ENCODE measurements around the gene ALG11.
"Not testable (repeated sequence)": the region's sequence is repeated elsewhere in the genome, so short reads cannot be mapped to it uniquely, and the experiment has no call there.

Gene ALG11

GRCh38 chr13:52011632-52012511 lies at the start of gene ALG11:
Gene ALG11 (plus strand): TSS chr13:52012398. CDS start chr13:52012419, 21 bp downstream.
- peak; percentile 99 to 100 for DNase-seq (ENCODE audit: low read depth in 1 of 2, low spot score in 1 of 2)

- DNase-seq (ENCODE audit: low read depth in 1 of 2, low spot score in 1 of 2) = no peak
These were observed 46.0 kb upstream of the ALG11 start for GRCh38 chr13:51966186-51966585.

GRCh38 chr13:51967482-51968446 lies 44.4 kb upstream of the ALG11 start:
- DNase-seq (ENCODE audit: low read depth in 1 of 2, low spot score in 1 of 2) = no peak

GRCh38 chr13:51970349-51970748 lies 41.8 kb upstream of the ALG11 start:
- no peak for DNase-seq (ENCODE audit: low read depth in 1 of 2, low spot score in 1 of 2)

DNA sequence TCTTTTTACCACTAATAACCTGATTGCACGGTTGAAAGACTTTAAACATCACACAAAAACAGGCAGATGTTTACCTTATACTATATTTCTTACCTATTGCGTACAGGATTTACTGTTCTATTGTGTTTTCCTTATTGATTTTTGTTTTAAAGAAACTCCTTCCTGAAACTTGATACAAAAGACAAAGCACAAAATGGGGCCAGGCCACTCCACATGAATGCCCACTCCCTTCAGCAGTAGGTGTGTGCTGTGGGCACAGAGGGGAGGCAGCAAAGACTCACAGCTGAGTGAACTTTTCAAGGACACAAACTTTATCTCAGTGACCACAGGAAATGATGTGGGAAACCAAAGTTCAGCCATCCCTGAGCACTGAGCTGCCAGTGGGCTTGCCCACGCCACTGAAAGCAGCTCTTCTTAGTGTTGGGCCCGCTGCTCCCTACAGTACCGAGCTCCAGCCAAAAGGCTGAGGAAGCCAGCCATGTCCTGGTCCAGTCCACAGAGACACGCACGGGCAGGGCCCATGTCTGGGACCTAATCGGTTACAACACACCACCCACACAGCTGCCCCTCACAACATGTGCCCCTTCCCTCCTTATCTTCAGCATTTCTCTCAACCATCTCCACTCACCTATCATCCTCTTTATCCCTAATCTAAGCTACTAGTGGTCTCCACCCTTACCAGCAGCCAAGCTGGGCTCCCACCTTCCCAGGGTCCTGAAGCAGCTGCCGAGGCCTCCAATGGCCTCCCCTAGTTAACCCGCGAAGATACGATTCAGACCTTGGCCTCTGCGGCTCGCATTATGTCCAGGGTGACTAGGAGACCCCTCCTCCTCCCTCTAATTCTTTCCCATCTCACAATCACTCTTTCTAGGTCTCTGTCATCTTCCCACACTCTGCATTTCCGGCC lies 40.4 kb upstream of the ALG11 start:
- no peak for DNase-seq (ENCODE audit: low read depth in 1 of 2, low spot score in 1 of 2)

DNA sequence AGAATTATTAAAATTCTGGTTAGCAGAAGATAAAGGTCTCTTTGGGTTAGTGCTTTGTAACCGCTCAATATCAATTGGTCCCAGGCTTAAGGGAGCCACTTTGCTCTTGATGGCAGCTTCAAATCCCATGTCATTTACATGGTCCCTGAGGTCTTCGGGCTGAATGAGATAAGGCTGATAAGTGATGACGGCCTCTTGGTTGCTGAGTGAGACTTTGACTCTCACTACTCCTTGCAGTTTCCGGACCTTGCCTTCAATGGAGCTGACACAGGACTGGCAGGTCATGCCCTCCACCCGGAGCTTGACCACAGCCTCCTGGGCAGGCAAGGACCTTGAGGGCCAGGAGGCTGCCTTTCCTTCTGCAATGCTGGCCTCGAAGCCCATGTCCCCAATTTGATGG lies 37.7 kb upstream of the ALG11 start:
- DNase-seq (ENCODE audit: low read depth in 1 of 2, low spot score in 1 of 2) = no peak

DNA sequence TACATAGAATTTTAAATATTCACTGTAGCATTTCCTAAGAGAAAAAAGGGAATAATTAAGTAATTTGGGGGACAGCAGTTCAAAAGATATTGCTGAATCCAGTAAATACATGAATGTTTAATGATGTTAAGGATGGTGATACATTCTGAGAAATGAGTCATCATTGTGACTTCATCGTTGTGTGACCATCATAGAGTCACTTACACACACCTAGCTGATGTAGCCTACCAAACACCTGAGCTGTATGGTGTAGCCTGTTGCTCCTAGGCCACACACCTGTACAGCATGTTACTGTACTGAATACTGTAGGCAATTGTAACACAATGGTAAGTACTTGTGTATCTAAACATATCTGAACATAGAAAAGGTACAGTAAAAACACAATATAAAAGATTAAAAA lies 35.8 kb upstream of the ALG11 start:
- DNase-seq (ENCODE audit: low read depth in 1 of 2, low spot score in 1 of 2) = no peak

DNA sequence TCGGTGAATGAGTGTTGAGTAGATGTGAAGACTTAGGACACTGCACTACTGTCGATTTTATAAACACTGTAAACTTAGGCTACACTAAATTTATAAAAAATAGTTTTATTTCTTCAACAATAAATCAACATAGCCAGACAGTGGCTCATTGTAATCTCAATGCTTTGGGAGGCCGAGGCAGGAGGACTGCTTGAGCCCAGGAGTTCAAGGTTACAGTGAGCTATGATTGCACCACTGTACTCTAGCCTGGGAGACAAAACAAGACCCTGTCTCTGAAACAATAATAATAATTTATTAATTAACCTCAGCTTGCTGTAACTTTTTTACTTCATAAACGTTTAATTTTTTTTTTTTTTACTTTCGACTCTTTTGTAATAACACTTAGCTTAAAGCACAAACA lies 35.3 kb upstream of the ALG11 start:
- no peak for DNase-seq (ENCODE audit: low read depth in 1 of 2, low spot score in 1 of 2)

DNA sequence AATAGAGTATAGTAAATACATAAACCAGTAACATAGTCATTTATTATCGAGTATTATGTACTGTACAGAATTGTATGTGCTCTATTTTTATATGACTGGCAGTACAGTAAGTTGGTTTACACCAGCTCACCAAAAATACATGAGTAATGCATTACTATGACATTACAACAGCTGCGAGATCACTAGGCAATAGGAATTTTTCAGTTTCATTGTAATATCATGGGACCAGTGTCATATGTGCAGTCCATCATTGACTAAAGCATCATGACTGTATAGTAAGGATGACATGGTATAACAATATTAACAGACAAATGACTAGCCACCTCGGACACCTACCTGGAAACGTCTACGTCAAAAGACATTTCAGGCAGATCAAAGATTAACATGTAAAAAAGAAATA lies 34.6 kb upstream of the ALG11 start:
- DNase-seq (ENCODE audit: low read depth in 1 of 2, low spot score in 1 of 2) = no peak

GRCh38 chr13:51978796-51979556 lies 33.2 kb upstream of the ALG11 start:
- no peak for DNase-seq (ENCODE audit: low read depth in 1 of 2, low spot score in 1 of 2)

DNA sequence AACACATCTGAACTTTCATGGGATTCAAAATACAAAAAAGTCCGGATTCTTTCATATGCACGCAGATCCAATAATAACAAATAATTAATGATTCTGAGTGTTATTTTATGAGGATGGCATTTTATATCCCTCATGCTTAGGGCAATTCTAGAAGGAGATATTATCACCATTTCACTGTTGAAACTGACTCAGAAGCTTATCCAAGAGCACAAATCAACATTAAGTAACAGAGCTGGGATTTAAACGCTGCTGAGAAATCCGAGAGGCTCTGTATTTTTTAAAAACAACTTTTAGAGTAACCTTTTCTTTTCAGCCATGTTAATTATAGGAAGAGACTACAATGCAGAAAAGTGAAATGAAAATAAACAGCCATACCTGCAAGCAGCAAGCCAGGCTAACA lies 31.3 kb upstream of the ALG11 start:
- no peak for DNase-seq (ENCODE audit: low read depth in 1 of 2, low spot score in 1 of 2)

DNA sequence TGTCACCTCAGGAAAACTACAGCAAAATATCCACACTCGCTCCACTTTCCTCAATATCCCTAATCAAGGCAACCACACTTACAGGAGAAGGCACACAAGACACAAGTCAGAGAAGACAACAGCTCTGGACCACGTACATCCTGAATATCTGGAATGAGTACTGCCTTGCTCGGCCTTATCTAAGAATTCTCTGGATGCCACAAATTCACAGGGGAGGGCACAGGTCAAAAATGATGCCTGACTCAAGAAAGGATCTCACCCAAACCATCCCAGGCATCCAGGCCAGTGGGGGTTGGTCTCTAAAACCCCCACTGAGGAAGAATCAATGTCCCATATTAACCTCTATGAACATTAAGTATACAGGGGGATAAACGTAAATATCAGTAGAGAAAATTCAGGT lies 30.8 kb upstream of the ALG11 start:
- no peak for DNase-seq (ENCODE audit: low read depth in 1 of 2, low spot score in 1 of 2)

DNA sequence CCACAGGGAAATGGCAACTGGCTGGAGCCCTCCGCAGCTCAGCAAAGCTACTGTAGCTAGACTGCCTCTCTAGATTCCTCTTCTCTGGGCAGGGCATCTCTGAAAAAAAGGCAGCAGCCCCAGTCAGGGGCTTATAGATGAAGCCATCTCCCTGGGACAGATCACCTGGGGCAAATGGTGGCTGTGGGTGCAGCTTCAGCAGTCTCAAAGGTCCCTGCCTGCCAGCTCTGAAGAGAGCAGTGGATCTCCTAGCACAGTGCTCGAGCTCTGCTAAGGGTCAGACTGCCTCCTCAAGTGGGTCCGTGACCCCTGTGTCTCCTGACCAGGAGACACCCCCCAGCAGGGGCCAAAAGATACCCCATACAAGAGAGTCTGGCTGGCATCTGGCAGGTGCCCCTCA lies 28.9 kb upstream of the ALG11 start:
- DNase-seq (ENCODE audit: low read depth in 1 of 2, low spot score in 1 of 2) = not testable (repeated sequence)

DNA sequence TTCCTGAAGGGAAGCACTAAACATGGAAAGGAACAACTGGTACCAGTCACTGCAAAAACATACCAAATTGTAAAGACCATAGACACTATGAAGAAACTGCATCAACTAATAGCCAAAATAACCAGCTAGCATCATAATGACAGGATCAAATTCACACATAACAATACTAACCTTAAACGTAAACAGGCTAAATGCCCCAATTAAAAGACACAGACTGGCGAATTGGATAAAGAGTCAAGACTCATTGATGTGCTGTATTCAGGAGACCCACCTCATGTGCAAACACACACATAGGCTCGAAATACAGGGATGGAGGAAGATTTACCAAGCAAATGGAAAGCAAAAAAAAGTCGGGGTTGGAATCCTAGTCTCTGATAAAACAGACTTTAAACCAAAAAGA lies 27.3 kb upstream of the ALG11 start:
- not testable (repeated sequence) for DNase-seq (ENCODE audit: low read depth in 1 of 2, low spot score in 1 of 2)

GRCh38 chr13:51988988-51989618 lies 23.1 kb upstream of the ALG11 start:
- no peak for DNase-seq (ENCODE audit: low read depth in 1 of 2, low spot score in 1 of 2)

- DNase-seq (ENCODE audit: low read depth in 1 of 2, low spot score in 1 of 2) = no peak
These were observed 18.5 kb upstream of the ALG11 start for GRCh38 chr13:51993713-51994112.

DNA sequence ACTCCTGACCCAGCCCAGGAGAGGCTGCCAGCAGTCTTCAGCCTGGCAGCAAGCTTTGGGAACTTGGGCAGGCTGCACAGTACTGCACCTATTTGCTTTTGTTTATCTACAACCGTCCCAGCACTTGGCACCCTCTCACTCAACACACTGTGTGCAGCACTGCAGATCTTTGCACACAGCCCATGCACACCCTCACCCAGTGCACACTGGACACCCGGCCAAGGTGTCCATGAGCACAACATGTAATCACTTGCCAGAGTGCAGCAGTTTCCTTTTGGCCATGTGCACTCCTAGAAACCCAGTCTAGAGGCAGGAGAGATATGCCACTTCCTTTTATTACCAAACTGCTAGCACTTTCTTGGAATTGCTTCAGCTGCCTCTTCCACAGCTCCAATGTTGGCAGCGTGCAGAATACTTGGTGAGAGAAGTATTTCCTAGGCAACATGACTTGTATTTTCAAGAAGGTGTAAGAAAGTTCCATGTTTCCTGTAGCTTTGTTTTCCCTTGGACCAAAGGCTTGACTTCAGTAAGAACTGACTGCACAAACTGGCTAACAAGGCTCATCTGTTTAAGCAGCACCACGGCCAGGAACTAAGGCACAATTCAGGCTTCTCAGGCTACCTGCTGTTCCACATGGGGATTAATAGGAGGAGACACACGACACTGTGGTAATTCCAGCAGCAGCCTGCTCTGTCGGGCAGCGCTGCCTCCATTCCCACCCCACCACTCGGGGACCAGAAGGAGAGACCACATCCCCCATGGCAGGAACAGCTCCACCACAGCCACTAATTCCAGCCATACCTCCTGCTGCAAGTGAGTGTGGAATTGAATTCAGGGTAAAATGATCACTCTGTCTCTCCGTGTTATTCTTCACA lies 16.3 kb upstream of the ALG11 start:
- DNase-seq (ENCODE audit: low read depth in 1 of 2, low spot score in 1 of 2) = no peak

DNA sequence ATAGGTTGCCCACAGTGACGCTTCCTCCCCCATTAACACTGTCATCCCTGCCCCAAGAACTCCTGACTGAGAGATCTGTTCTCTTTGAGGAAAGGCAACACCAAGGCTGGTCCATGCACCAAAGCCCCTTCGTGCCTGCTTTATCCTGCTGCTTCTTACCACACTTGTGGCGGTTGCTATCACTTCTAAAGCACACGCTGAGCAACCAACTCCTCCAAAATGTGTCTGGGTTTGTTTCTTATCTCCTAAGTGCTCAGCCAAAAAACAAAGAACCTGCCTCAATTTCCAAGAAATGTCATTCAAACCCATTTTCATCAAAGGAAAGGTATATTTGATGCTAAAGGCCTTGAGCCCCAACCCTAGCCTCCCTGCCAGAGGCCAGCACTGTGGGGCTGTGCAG lies 15.6 kb upstream of the ALG11 start:
- no peak for DNase-seq (ENCODE audit: low read depth in 1 of 2, low spot score in 1 of 2)

- no peak for DNase-seq (ENCODE audit: low read depth in 1 of 2, low spot score in 1 of 2)
These were observed 15.0 kb upstream of the ALG11 start for GRCh38 chr13:51997186-51997585.

Measured in activated CD4-positive, alpha-beta T cell treated with anti-CD3 and anti-CD28 coated beads, Interleukin-2, amount 50 U/mL, for 24 hours (primary cell).